Lower leg skin (tissue), 3 donors: ENCODE data around the gene JAKMIP2.
"Not testable (repeated sequence)": the region's sequence is repeated elsewhere in the genome, so short reads cannot be mapped to it uniquely, and the experiment has no call there.

ENCODE experiments used
- POLR2A ChIP-seq, 2 donors: fragments of 450-650 bp; IDR thresholded peaks; one replicate each; pipeline ENCODE4 v1.6.1; 2016 to 2017; ENCODE audit warnings: antibody characterized with exemption in 2 of 2, mild to moderate bottlenecking in 1 of 2, moderate library complexity in 1 of 2
- TF ChIP-seq, protein P1 (sequence below), 3 donors: fragments of 450-650 bp; IDR thresholded peaks; one replicate each; pipeline ENCODE4 v1.5.1; 2016; ENCODE audit warnings: antibody characterized with exemption in 3 of 3, mild to moderate bottlenecking in 3 of 3, moderate library complexity in 2 of 3

DNA sequence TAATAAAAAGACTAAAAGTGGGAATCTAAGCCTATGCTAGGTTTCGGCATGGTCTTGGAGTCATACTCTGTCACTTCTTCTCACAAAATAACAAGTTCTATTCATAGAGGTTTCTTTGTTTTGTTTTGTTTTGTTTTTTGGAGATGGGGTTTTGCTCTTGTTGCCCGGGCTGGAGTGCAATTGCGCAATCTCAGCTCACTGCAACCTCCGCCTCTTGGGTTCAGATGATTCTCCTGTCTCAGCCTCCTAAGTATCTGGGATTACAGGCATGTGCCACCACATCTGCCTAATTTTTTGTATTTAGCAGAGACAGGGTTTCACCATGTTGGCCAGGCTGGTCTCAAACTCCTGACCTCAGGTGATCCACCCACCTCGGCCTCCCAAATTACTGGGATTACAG, 147.1 kb downstream of the JAKMIP2 start:
- TF ChIP-seq, protein P1, sequence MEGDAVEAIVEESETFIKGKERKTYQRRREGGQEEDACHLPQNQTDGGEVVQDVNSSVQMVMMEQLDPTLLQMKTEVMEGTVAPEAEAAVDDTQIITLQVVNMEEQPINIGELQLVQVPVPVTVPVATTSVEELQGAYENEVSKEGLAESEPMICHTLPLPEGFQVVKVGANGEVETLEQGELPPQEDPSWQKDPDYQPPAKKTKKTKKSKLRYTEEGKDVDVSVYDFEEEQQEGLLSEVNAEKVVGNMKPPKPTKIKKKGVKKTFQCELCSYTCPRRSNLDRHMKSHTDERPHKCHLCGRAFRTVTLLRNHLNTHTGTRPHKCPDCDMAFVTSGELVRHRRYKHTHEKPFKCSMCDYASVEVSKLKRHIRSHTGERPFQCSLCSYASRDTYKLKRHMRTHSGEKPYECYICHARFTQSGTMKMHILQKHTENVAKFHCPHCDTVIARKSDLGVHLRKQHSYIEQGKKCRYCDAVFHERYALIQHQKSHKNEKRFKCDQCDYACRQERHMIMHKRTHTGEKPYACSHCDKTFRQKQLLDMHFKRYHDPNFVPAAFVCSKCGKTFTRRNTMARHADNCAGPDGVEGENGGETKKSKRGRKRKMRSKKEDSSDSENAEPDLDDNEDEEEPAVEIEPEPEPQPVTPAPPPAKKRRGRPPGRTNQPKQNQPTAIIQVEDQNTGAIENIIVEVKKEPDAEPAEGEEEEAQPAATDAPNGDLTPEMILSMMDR (IDR thresholded peaks at IDR 0.05) = not testable (repeated sequence)
- TF ChIP-seq POLR2A (IDR thresholded peaks at IDR 0.05) = not testable (repeated sequence)
